Measurements from ENCODE around the gene SECISBP2.

- TF ChIP-seq CTCF (IDR thresholded peaks at IDR 0.05; ENCODE audit: low read depth, low read length, missing input control) (no peak), JUND (IDR thresholded peaks at IDR 0.05) (no peak), TAF1 (conservative IDR thresholded peaks at IDR 0.05) (no peak), FOXA1 (IDR thresholded peaks at IDR 0.05) (no peak), SP1 (IDR thresholded peaks at IDR 0.05) (no peak), YY1 (IDR thresholded peaks at IDR 0.05) (no peak), MAX (IDR thresholded peaks at IDR 0.05) (no peak), RAD21 (IDR thresholded peaks at IDR 0.05) (no peak)
- TF ChIP-seq, protein P1, sequence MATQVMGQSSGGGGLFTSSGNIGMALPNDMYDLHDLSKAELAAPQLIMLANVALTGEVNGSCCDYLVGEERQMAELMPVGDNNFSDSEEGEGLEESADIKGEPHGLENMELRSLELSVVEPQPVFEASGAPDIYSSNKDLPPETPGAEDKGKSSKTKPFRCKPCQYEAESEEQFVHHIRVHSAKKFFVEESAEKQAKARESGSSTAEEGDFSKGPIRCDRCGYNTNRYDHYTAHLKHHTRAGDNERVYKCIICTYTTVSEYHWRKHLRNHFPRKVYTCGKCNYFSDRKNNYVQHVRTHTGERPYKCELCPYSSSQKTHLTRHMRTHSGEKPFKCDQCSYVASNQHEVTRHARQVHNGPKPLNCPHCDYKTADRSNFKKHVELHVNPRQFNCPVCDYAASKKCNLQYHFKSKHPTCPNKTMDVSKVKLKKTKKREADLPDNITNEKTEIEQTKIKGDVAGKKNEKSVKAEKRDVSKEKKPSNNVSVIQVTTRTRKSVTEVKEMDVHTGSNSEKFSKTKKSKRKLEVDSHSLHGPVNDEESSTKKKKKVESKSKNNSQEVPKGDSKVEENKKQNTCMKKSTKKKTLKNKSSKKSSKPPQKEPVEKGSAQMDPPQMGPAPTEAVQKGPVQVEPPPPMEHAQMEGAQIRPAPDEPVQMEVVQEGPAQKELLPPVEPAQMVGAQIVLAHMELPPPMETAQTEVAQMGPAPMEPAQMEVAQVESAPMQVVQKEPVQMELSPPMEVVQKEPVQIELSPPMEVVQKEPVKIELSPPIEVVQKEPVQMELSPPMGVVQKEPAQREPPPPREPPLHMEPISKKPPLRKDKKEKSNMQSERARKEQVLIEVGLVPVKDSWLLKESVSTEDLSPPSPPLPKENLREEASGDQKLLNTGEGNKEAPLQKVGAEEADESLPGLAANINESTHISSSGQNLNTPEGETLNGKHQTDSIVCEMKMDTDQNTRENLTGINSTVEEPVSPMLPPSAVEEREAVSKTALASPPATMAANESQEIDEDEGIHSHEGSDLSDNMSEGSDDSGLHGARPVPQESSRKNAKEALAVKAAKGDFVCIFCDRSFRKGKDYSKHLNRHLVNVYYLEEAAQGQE (IDR thresholded peaks at IDR 0.05) = no peak
Measured at GRCh38 chr9:89351584-89352300, 33.4 kb downstream of the SECISBP2 start.

Data from liver (tissue), 3 donors.